T-helper 17 cell (primary cell): Measurements from ENCODE around the gene MYH3. TPM values are rescaled to one million over a fixed set of nuclear protein-coding genes. Genes with fewer than 3 reads are reported as not detected.
"Not testable (repeated sequence)": the region's sequence is repeated elsewhere in the genome, so short reads cannot be mapped to it uniquely, and the experiment has no call there.

Experiments
- ATAC-seq: fragments of 150-1000 bp; cut with Tn5 transposase; 2 replicates; pipeline ENCODE4 v1.10.0; 2021; ENCODE audit warnings: mild to moderate bottlenecking, moderate library complexity
- DNase-seq, 3 donors: peaks; one replicate each; pipeline versions ENCODE4 v3.0.0 to v3.0.0-alpha.2; 2020 to 2021
- H3K9me3 ChIP-seq: one replicate; pipeline ENCODE4 v1.7.0; 2013; ENCODE audit warnings: low read length, mild to moderate bottlenecking; ENCODE audit not compliant: control insufficient read depth, poor library complexity, severe bottlenecking
- H3K27ac Mint-ChIP-seq: one replicate; pipeline ENCODE4 v1.8.0; 2022; ENCODE audit warnings: mild to moderate bottlenecking, moderate library complexity, mixed read lengths
- H3K27me3 Mint-ChIP-seq: one replicate; pipeline ENCODE4 v1.8.0; 2022; ENCODE audit warnings: mixed read lengths
- H3K36me3 Mint-ChIP-seq: one replicate; pipeline ENCODE4 v1.8.0; 2022; ENCODE audit warnings: low read depth, mixed read lengths
- H3K4me1 Mint-ChIP-seq: one replicate; pipeline ENCODE4 v1.8.0; 2022; ENCODE audit warnings: mild to moderate bottlenecking, mixed read lengths
- H3K4me3 Mint-ChIP-seq: one replicate; pipeline ENCODE4 v1.8.0; 2022; ENCODE audit warnings: mild to moderate bottlenecking, moderate library complexity, mixed read lengths
- total RNA-seq, 4 donors: library from RNA in 2 of 4; stranded (reverse) in 2 of 4; gene quantifications; one replicate each; pipeline ENCODE4 v1.2.3 and lab custom pipeline; 2022 to 2026

Gene MYH3
- total RNA-seq (1 to 10 TPM; 2.8 to 3.2 TPM), total RNA-seq (lab: John Stamatoyannopoulos, UW) (9.9 to 21.6 reads per million in 2 donors)

DNA sequence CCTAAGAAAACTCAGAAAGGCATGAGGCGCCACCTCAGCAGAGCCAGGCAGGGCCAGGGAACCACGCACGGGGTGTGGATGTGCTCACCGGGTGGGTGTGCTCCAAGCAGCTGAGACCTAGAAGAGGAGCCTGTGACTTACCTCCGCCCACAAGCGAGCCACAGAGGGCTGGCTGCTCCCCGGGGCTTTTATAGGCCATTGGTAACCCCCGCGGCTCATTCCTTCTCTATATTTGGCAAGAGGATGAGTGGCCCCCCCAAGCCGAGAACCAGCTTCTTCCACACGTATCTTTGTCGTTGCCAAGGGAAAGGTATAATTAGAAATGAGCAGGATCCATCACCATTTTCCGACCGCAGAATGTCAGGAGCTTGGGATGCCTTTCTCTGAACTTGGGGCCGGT lies at the start of gene MYH3:
TSS of gene MYH3 (minus strand) at position 162 of the 400 bp plus-strand sequence. CDS start 2,245 bp downstream, outside the sequence.
- no peak for ATAC-seq
- Mint-ChIP-seq H3K4me1 (peaks cover 8% of the 10 kb centered on the region), H3K4me3 (no peak within 1 kb of the TSS), H3K27ac (no peak within 1 kb of the TSS), H3K36me3 (peaks cover 7% of the 10 kb centered on the region), H3K27me3 (peaks cover 9% of the 10 kb centered on the region)
- no peak for DNase-seq
- no peaks in the 10 kb centered on the region for H3K9me3 ChIP-seq

DNA sequence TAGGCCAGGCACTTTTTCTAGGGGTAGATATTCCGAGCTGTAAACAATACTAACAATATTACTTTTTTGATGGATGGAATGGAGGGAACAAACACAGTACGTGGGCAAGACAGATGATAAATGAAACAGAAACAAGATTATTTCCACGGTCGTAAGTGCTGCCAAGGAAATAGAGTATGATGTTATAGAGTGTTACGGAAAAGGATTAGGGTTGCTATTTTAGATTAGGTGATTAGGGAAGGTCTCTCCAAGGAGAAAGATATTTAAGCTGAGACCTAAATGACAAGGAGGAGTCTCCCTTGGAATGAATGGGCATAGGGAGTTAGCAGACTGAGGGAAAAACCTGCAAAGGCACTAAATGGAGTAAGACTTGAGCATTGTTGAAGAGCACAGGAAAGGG lies 48.6 kb upstream of the MYH3 start:
- peak overlapping the region; percentile 77 for H3K27ac Mint-ChIP-seq
- H3K27me3 Mint-ChIP-seq: no peaks in the 10 kb centered on the region
- H3K4me1 Mint-ChIP-seq: peaks cover 35% of the 10 kb centered on the region
- DNase-seq: no peak
- H3K4me3 Mint-ChIP-seq: peak overlapping the region; percentile 63
- ATAC-seq: no peak
- H3K9me3 ChIP-seq: no peaks in the 10 kb centered on the region
- peaks cover 12% of the 10 kb centered on the region for H3K36me3 Mint-ChIP-seq

DNA sequence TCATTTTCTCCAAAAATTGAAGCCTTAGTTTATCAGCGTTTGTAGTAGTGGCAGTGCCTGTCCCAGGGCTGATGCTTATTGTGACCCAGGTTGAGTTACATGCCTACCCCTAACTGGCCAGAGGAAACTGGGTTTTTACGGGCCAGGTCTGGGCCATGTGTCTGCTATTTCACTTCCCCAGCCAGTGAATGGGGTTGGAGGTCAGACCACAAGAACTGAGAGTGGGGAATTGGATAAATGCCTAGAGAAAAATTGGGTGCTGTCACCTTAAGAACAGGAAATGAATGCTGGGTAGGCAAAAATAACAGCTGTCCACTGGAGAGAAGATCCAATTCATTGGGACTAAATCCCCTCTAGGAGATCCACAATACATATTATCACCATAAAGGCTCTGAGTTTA lies 45.5 kb upstream of the MYH3 start:
- H3K27me3 Mint-ChIP-seq: no peaks in the 10 kb centered on the region
- H3K9me3 ChIP-seq: no peaks in the 10 kb centered on the region
- H3K4me3 Mint-ChIP-seq: peak overlapping the region; percentile 25
- peaks cover 44% of the 10 kb centered on the region for H3K4me1 Mint-ChIP-seq
- peak overlapping the region; percentile 85 for H3K27ac Mint-ChIP-seq
- DNase-seq (no peak), ATAC-seq (no peak)
- peaks cover 8% of the 10 kb centered on the region for H3K36me3 Mint-ChIP-seq

DNA sequence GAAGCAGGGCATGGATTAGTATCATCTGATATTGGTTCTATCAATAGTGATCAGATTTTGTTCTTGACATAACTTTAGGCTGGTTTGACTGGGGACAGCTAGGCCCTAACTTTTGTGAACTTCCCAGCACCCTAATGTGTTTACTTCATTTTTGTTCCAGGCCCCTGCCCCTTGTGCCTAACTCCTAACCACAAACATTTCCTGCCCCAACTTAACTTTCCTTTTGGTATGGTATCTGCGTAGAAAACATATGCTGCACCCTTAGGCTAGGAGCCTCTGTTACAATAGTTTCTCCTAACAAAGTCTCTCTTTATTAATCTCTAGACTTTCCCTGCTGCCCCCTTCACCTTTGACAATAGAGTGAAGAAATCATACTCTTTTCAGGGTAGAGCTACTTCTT lies 42.7 kb upstream of the MYH3 start:
- DNase-seq (no peak), ATAC-seq (peak; percentile 23)
- Mint-ChIP-seq H3K36me3 (no peaks in the 10 kb centered on the region), H3K27me3 (no peaks in the 10 kb centered on the region), H3K27ac (peak overlapping the region; percentile 94), H3K4me3 (peak overlapping the region; percentile 80), H3K4me1 (peaks cover 42% of the 10 kb centered on the region)
- H3K9me3 ChIP-seq: no peaks in the 10 kb centered on the region

DNA sequence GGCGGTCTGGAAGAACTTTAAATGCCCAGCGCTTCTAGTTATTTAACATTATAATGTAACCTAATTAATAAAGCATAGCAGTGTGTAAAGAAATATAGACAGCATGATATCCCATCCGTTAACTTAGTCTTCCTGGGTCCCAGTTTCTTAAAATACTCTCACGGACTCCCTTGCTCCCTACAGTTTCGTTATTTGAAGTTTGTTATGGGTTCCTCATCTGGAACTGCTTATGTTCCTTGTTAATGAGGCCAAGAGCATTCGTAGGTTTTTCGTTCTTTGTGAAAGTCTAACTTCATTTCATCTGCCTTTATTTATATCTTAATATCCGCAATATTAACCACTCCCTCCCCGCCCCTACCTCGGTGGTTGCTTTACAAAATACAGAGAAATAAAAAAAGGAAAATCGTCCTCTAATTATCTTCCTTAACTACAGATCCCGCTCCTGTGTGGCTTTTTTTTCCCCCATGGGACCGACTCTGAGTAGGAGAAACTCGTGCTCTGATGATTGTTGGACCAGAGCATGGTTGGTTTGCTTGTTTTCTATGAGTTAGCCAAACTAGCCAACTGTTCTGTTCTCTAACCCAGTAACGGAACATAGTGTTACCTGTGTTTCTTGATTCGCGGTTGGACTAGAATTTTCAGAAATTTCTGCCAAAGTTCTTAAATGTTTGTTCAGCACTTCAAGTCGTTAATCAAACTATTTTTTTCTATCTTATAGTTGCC lies 41.1 kb upstream of the MYH3 start:
- Mint-ChIP-seq H3K36me3 (no peaks in the 10 kb centered on the region), H3K27ac (peak overlapping the region; percentile 94), H3K4me3 (peak overlapping the region; percentile 91), H3K27me3 (no peaks in the 10 kb centered on the region), H3K4me1 (peaks cover 41% of the 10 kb centered on the region)
- no peak for ATAC-seq
- no peak for DNase-seq
- no peaks in the 10 kb centered on the region for H3K9me3 ChIP-seq

DNA sequence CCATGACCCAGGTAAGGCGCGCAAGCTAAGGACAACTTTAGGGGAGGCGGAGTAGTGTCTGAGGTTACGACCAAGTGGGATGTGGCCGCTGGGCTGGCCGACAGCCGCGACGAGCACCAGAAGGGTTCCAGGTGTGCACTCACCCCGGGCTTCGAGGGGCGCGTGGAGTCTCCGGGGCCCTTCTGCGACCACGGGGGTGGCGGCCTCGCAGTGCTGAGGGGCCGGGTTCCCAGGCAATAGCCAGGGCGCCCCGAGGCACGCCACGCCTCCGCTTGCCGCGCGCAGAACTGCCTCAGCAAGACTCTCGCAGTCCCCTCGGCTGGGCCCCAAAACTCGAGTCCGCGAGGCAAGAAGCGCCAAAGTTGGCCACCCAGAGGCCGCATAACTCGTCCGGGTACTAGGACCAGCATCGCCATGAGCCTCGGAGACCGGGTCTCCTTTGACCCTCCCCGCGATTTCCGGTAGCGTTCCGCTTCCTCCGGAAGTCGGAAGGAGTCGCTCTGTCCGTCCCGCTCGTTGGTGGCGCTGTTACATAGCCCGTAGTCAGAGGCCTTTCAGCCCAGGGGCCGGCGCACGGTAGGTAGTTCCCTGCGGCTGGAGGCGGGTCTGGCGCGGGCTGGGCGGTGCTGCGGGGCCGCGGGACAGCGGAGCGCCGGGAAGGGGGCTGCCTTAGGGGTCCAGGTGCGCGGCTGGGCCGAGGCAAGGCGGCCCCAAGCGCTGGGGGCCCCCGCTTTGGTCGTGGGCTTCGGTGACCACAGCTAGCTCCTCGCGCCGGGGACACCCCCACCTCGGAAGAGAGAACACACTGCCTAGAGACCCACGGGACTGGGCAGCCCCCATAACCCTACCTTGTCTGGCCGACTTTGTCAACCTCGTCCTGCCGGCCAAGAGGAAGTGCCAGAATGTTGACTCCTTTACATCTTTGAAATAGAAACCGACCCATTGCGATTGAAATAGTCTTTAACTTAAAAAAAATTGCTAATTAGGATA lies 40.3 kb upstream of the MYH3 start, which contains the start of the genes ADPRM and SCO1:
TSS of gene ADPRM (plus strand) at position 503 of the 990 bp plus-strand sequence. CDS start 7,333 bp downstream, outside the sequence.
TSS of gene SCO1 (minus strand) at position 442 of the 990 bp plus-strand sequence. CDS start at position 416, 26 bp downstream.
- ATAC-seq: peak; percentile 94
- no peaks in the 10 kb centered on the region for H3K9me3 ChIP-seq

DNA sequence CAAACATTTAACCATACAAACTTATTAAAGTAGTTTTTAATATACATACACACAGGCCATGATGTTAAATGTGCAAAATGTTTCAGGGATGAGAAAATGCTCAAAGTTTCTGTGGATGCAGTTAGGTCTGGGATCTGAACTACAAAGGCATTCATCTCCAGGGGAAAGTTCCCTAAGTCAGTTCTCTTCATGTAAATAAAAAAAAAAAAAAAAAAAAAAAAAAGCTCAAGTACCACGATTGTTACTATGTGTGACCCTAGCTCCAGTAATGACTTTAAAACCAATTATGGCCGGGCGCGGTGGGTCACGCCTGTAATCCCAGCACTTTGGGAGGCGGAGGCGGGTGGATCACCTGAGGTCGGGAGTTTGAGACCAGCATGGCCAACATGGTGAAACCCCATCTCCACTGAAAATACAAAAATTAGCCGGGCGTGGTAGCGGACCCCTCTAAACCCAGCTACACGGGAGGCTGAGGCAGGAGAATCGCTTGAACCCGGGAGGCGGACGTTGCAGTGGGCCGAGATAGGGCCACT lies 38.8 kb upstream of the MYH3 start:
- not testable (repeated sequence) for DNase-seq, H3K27me3 Mint-ChIP-seq, ATAC-seq, H3K36me3 Mint-ChIP-seq, H3K9me3 ChIP-seq
- Mint-ChIP-seq H3K4me1 (peaks cover 39% of the 10 kb centered on the region), H3K4me3 (peak overlapping the region; percentile 91), H3K27ac (peak overlapping the region; percentile 94)

More for the DNA sequence above, 40.3 kb upstream of the MYH3 start, which contains the start of the genes ADPRM and SCO1:
- H3K36me3 Mint-ChIP-seq: no peaks in the 10 kb centered on the region
- peak within 1 kb of the TSS; percentile 94 for H3K27ac Mint-ChIP-seq
- peaks cover 42% of the 10 kb centered on the region for H3K4me1 Mint-ChIP-seq
- H3K4me3 Mint-ChIP-seq: peak within 1 kb of the TSS; percentile 91
- H3K27me3 Mint-ChIP-seq: no peaks in the 10 kb centered on the region
- peak; percentile 80 to 81 (median 80) for DNase-seq

DNA sequence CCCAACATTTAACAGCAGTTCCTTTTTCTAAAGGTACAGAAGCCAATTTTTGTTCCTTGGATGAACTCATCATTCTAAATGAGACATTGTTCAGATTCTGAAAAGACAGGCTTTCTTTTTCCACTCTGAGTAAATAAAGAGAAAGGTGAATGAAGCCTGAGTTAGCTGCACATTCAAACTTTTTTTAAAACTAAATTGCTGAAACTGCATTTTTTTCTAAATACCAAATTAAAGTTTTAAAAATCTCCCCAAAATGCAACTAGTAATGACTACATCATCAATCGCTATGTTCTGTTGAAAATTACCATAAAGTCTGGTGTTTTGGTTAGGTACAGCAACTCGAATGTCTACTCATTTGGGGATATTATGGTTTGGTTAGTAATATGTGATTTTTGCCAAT lies 30.4 kb upstream of the MYH3 start:
- DNase-seq: no peak
- no peak for ATAC-seq
- no peaks in the 10 kb centered on the region for H3K27me3 Mint-ChIP-seq
- peaks cover 22% of the 10 kb centered on the region for H3K4me1 Mint-ChIP-seq
- no peak overlapping the region for H3K27ac Mint-ChIP-seq
- H3K36me3 Mint-ChIP-seq: peaks cover 13% of the 10 kb centered on the region
- H3K9me3 ChIP-seq: no peaks in the 10 kb centered on the region
- no peak overlapping the region for H3K4me3 Mint-ChIP-seq

DNA sequence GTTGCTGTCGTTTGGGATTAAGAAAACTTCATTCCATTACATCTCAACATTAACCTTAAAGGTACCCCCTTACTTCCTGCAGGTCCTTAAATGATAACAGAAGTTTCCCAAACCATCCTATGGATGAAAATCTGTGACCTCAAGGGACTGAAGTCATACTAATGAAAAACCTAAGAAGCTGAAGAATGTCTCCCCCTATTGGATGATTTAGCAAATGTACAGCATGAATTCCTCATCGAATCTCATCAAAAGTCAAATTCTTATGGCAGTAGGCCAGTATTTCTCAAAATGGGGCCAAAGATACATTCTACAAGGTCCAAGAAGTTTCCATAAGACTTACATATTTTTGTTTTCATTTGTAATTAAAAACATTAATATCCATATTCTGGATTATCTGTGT lies 26.7 kb upstream of the MYH3 start:
- peaks cover 10% of the 10 kb centered on the region for H3K36me3 Mint-ChIP-seq
- no peak for ATAC-seq
- peaks cover 3% of the 10 kb centered on the region for H3K4me1 Mint-ChIP-seq
- no peaks in the 10 kb centered on the region for H3K9me3 ChIP-seq
- DNase-seq: no peak
- H3K4me3 Mint-ChIP-seq: no peak overlapping the region
- H3K27me3 Mint-ChIP-seq: no peaks in the 10 kb centered on the region
- H3K27ac Mint-ChIP-seq: no peak overlapping the region

DNA sequence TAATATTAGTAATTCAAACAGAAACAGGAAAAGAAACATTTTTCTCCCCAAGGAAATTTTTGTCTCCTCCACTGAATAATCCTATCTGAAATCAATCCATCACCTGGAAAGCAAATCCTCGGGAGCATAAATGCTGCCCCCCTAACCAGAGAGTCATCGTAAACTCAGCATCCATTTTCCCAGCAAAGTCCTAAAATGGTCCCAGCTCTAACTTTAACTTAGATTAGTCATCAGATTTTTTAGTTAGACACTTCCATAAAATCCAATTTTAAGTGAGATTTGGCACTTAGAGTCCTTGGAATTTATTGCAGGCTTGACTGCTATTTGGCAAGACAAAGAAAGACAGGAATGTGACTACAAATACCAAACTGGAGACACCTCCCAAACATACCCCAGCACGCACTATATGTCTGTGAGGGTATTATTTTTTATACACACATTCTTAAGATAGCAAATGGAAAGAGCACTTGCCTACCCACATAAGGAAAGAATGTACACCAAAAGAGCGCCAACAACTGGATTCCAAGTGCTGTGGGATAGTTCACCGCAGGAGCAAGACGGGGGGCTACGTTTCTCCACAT lies 24.8 kb upstream of the MYH3 start:
- Mint-ChIP-seq H3K36me3 (peaks cover 10% of the 10 kb centered on the region), H3K4me1 (no peaks in the 10 kb centered on the region), H3K4me3 (no peak overlapping the region), H3K27ac (no peak overlapping the region), H3K27me3 (no peaks in the 10 kb centered on the region)
- no peaks in the 10 kb centered on the region for H3K9me3 ChIP-seq
- no peak for ATAC-seq
- no peak for DNase-seq

DNA sequence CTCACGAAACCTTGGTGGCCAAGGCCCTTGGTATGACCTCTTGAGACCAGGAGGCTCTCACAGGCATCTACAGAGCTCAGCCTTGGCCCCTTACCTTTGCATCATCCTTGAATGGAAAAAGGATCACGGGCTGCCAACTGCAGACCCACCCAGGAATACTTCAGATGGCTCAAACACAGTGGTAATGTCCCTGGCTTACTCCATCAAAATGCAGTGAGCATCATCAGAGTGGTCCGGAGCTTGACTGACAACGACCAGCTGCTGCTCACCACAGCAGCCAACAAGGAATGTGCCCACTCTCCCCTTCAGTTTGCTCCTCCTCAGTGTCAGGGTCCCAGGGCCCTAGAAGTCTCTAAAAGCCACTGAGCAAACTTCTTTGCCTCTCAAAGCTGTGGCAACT lies 17.6 kb upstream of the MYH3 start:
- no peaks in the 10 kb centered on the region for H3K27me3 Mint-ChIP-seq
- no peaks in the 10 kb centered on the region for H3K4me1 Mint-ChIP-seq
- H3K9me3 ChIP-seq: no peaks in the 10 kb centered on the region
- no peak overlapping the region for H3K27ac Mint-ChIP-seq
- ATAC-seq (no peak), DNase-seq (no peak)
- no peak overlapping the region for H3K4me3 Mint-ChIP-seq
- no peaks in the 10 kb centered on the region for H3K36me3 Mint-ChIP-seq

DNA sequence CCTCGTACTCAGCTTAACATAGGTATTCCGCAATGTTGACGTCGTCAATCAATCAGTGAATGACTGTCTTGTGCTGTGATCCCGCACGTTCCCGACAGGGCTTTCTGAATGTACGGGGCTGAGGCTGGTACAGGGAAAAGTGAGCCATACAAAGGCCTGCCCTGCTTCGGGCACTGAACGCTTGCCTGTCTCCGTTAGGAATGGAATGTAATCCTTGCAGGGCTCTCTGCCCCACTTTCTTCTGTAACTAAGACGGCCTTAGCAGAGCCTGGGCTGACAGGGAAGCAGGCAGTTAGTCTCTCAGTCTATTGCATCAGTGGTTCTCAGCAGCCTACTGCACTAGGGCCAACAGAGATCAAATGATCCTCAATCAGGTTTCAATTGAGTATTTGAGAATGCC lies 16.2 kb upstream of the MYH3 start:
- no peaks in the 10 kb centered on the region for H3K9me3 ChIP-seq
- no peak for ATAC-seq
- no peak for DNase-seq
- H3K4me3 Mint-ChIP-seq: no peak overlapping the region
- no peaks in the 10 kb centered on the region for H3K36me3 Mint-ChIP-seq
- no peaks in the 10 kb centered on the region for H3K27me3 Mint-ChIP-seq
- no peak overlapping the region for H3K27ac Mint-ChIP-seq
- no peaks in the 10 kb centered on the region for H3K4me1 Mint-ChIP-seq
